COR-L47 (cell line): Measurements from ENCODE around the gene CEP72.
"Not testable (repeated sequence)": the region's sequence is repeated elsewhere in the genome, so short reads cannot be mapped to it uniquely, and the experiment has no call there.

Source experiments
- DNase-seq: peaks from one replicate; lab custom pipeline; 2025; lab: John Stamatoyannopoulos, UW

CEP72 gene

GRCh38 chr5:581266-581665 is 30.9 kb upstream of the CEP72 start:
- no peak for DNase-seq

GRCh38 chr5:581941-582340 is 30.2 kb upstream of the CEP72 start:
- no peak for DNase-seq

- DNase-seq, result not testable (repeated sequence)
Observed at GRCh38 chr5:582445-582844, 29.7 kb upstream of the CEP72 start.

GRCh38 chr5:582936-583635 is 29.1 kb upstream of the CEP72 start:
- no peak for DNase-seq

GRCh38 chr5:583645-584044 is 28.5 kb upstream of the CEP72 start:
- no peak for DNase-seq

GRCh38 chr5:584216-584615 is 27.9 kb upstream of the CEP72 start:
- no peak for DNase-seq

- no peak for DNase-seq
Observed at GRCh38 chr5:584846-585245, 27.3 kb upstream of the CEP72 start.

GRCh38 chr5:585556-585955 is 26.6 kb upstream of the CEP72 start:
- DNase-seq, result no peak

GRCh38 chr5:585962-586628 is 26.0 kb upstream of the CEP72 start:
- DNase-seq, result no peak

GRCh38 chr5:586751-587285 is 25.3 kb upstream of the CEP72 start:
- DNase-seq, result no peak

GRCh38 chr5:587403-587802 is 24.7 kb upstream of the CEP72 start:
- no peak for DNase-seq

GRCh38 chr5:588406-588995 is 23.6 kb upstream of the CEP72 start:
- DNase-seq, result no peak

GRCh38 chr5:589173-589572 is 23.0 kb upstream of the CEP72 start:
- DNase-seq, result no peak

- DNase-seq, result no peak
Observed at GRCh38 chr5:589588-589987, 22.6 kb upstream of the CEP72 start.

GRCh38 chr5:590346-590745 is 21.8 kb upstream of the CEP72 start:
- no peak for DNase-seq

- DNase-seq, result no peak
Observed at GRCh38 chr5:591746-592145, 20.4 kb upstream of the CEP72 start.

- no peak for DNase-seq
Observed at GRCh38 chr5:592158-592557, 20.0 kb upstream of the CEP72 start.

- no peak for DNase-seq
Observed at GRCh38 chr5:593511-593910, 18.6 kb upstream of the CEP72 start.

GRCh38 chr5:594226-594860 is 17.8 kb upstream of the CEP72 start:
- DNase-seq, result no peak

- DNase-seq, result no peak
Observed at GRCh38 chr5:595285-595875, 16.8 kb upstream of the CEP72 start.

GRCh38 chr5:597871-598563 is 14.1 kb upstream of the CEP72 start:
- DNase-seq, result no peak

- no peak for DNase-seq
Observed at GRCh38 chr5:598564-598890, 13.6 kb upstream of the CEP72 start.
